ENCODE results near the gene DOCK2. TPM values are rescaled to one million over a fixed set of nuclear protein-coding genes. Genes with fewer than 3 reads are reported as not detected.

DOCK2 gene
- total RNA-seq, 3 donors from 2014 or later, result 13.4 to 43.8 (median 19.8) TPM

DNA sequence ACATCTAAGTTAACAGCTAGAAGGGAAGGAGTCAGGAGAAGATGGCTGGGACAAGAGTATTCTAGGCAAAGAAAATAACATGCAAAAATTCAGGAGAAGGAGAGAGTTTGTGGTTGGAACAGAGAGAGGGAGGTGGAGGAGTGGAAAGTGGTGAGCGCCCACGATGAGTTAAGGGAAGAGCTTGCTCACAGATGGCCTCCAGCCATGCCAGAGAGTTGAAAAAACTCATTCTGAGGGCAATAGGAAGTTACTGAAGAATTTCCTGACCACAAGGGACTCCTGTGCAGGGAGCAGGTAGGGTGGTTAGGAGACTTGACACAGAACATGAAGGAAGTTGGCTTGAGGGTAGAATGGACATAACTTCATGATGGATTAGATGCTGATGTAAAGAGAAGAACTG lies 159.7 kb downstream of the DOCK2 start:
- Histone ChIP-seq H3K36me3 (no peaks in the 10 kb centered on the region), H3K9me3 (no peaks in the 10 kb centered on the region), H3K4me1 (no peaks in the 10 kb centered on the region), H3K27ac (no peak overlapping the region), H3K4me3 (no peak overlapping the region), H3K27me3 (no peaks in the 10 kb centered on the region)
- no peak for DNase-seq (ENCODE audit: low spot score in 2 of 2)
- intact Hi-C loops (cut with DNase I; ENCODE audit: low total_unique reads), result loop anchor here (10.0 kb wide), 1 partner anchor 138 kb away; no protein-coding TSS in a partner anchor
- TF ChIP-seq, protein P1, sequence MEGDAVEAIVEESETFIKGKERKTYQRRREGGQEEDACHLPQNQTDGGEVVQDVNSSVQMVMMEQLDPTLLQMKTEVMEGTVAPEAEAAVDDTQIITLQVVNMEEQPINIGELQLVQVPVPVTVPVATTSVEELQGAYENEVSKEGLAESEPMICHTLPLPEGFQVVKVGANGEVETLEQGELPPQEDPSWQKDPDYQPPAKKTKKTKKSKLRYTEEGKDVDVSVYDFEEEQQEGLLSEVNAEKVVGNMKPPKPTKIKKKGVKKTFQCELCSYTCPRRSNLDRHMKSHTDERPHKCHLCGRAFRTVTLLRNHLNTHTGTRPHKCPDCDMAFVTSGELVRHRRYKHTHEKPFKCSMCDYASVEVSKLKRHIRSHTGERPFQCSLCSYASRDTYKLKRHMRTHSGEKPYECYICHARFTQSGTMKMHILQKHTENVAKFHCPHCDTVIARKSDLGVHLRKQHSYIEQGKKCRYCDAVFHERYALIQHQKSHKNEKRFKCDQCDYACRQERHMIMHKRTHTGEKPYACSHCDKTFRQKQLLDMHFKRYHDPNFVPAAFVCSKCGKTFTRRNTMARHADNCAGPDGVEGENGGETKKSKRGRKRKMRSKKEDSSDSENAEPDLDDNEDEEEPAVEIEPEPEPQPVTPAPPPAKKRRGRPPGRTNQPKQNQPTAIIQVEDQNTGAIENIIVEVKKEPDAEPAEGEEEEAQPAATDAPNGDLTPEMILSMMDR (IDR thresholded peaks at IDR 0.05), result no peak
- no peak for TF ChIP-seq POLR2AphosphoS5 (IDR thresholded peaks at IDR 0.05)
- no peak for TF ChIP-seq POLR2A (IDR thresholded peaks at IDR 0.05)

DNA sequence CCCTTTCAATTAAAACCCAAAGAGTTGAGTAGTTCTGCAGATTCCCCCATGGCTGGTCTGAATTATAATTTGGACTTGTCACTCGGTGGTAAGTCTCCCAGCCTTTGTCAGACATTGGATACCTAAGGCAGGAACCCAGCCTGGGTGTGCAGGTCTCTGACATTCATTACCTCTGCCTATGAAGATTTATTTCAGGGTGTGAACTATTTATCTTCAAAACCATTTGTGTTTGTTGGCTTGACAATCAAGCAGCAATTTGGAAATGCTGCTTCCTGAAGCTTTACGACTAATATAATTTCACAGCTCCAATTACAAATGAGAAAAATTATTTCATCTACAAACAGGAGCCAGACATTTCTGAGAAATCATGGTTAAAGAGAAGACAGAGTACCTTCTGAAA lies 160.5 kb downstream of the DOCK2 start:
- DNase-seq (ENCODE audit: low spot score in 2 of 2), result no peak
- intact Hi-C loops (cut with DNase I; ENCODE audit: low total_unique reads), result loop anchor here (10.0 kb wide), 1 partner anchor 137 kb away; no protein-coding TSS in a partner anchor
- Histone ChIP-seq H3K4me1 (no peaks in the 10 kb centered on the region), H3K36me3 (no peaks in the 10 kb centered on the region), H3K4me3 (no peak overlapping the region), H3K27ac (no peak overlapping the region), H3K27me3 (no peaks in the 10 kb centered on the region), H3K9me3 (no peaks in the 10 kb centered on the region)
- TF ChIP-seq, protein P1 (IDR thresholded peaks at IDR 0.05), result no peak
- TF ChIP-seq POLR2A (IDR thresholded peaks at IDR 0.05), result no peak

DNA sequence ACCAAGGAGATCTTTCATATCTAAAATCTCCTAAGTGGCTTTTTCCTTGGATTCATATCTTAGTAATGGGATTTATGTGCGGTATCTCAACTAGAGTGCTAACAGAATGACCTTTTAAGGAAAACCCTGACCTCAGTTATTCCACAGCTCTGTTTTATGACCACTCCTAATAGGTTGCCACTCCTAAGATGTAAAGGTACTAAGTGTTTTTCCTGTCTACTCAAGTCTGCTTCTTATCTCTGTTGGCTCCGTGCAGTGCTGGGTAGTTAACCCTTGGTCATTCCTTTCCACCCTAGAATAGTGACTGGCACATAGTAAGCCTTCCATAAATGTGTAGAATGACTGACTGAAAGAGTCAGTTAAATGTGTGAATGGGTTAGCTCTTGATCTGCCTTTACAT lies 161.4 kb downstream of the DOCK2 start:
- intact Hi-C loops (cut with DNase I; ENCODE audit: low total_unique reads), result loop anchor here (10.0 kb wide), 1 partner anchor 136 kb away; no protein-coding TSS in a partner anchor
- TF ChIP-seq, protein P1 (IDR thresholded peaks at IDR 0.05), result no peak
- no peak for TF ChIP-seq POLR2A (IDR thresholded peaks at IDR 0.05)
- no peak for TF ChIP-seq POLR2AphosphoS5 (IDR thresholded peaks at IDR 0.05)
- no peak for DNase-seq (ENCODE audit: low spot score in 2 of 2)
- Histone ChIP-seq H3K4me3 (no peak overlapping the region), H3K4me1 (peaks cover 0 to 3% of the 10 kb centered on the region in 2 donors), H3K27ac (no peak overlapping the region), H3K36me3 (no peaks in the 10 kb centered on the region), H3K9me3 (no peaks in the 10 kb centered on the region), H3K27me3 (no peaks in the 10 kb centered on the region)

DNA sequence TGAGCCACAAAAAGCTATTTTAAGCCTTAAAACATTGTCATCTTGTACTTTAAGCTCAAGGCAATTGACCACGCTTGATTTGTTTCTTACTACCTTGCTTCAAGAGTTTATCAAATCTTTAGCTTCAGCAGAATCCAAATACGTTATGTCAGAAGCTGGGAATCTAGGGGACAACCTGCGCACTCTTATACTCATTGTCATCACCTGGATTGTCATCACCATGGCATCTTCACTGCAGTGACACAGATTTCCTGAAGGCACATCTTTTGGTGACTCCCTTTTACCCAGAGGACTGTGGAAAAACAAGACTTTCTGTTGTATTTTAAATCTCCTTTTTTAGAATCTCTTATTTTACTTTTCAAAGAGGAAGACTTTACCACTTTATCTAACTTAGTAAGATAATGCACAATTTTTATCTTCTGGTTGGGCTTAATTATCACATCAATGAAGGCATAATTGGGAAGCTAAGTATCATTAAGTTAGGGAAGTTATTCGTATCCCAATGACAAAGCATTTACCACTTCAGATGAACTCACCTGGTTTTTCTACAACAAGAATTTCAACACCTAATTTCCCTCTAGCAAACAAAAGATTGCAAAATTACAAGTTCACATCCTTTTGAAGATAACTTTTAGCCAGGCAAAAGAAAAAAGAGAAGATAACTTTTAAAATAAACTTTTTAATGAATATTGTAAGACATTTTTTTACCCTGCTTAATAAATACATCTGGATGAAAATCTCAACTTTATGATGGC lies 162.0 kb downstream of the DOCK2 start:
- Histone ChIP-seq H3K4me3 (no peak overlapping the region), H3K27ac (no peak overlapping the region), H3K27me3 (no peaks in the 10 kb centered on the region), H3K36me3 (no peaks in the 10 kb centered on the region), H3K4me1 (peaks cover 0 to 5% of the 10 kb centered on the region in 2 donors), H3K9me3 (no peaks in the 10 kb centered on the region)
- DNase-seq (ENCODE audit: low spot score in 2 of 2), result no peak
- TF ChIP-seq, protein P1 (IDR thresholded peaks at IDR 0.05), result no peak
- no peak for TF ChIP-seq POLR2A (IDR thresholded peaks at IDR 0.05)
- TF ChIP-seq POLR2AphosphoS5 (IDR thresholded peaks at IDR 0.05), result no peak
- intact Hi-C loops (cut with DNase I; ENCODE audit: low total_unique reads), result loop anchor here (10.0 kb wide), 1 partner anchor 136 kb away; no protein-coding TSS in a partner anchor

DNA sequence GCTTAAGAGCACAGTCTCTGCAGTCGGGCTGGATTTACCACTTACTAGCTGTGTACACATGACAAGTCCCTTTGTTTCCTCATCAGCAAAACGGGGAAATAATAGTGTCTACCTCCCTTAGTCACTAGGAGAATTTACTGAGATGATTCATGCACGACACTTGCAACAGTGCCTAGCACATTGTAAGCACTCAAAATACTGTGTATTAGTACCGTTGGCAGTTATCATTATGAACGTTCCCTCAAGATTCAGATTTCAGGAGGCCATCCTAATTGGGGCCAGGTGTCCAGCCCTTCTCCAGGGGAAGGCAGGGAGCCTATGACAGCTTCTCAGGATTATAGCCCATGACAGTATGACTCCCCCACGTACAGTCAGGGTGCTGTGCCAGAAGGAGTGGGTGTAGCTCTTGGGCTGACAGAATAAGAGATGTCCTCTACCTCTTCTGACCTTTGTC lies 164.3 kb downstream of the DOCK2 start:
- intact Hi-C loops (cut with DNase I; ENCODE audit: low total_unique reads), result no loop called here
- no peak overlapping the region for H3K27ac ChIP-seq
- no peaks in the 10 kb centered on the region for H3K9me3 ChIP-seq
- no peak for DNase-seq (ENCODE audit: low spot score in 2 of 2)
- TF ChIP-seq POLR2A (IDR thresholded peaks at IDR 0.05), result no peak
- TF ChIP-seq, protein P1 (IDR thresholded peaks at IDR 0.05), result no peak
- TF ChIP-seq POLR2AphosphoS5 (IDR thresholded peaks at IDR 0.05), result no peak
- H3K4me3 ChIP-seq, result no peak overlapping the region
- peaks cover 0 to 5% of the 10 kb centered on the region in 2 donors for H3K4me1 ChIP-seq
- H3K27me3 ChIP-seq, result no peaks in the 10 kb centered on the region
- H3K36me3 ChIP-seq, result no peaks in the 10 kb centered on the region
